CD4-positive, alpha-beta memory T cell (primary cell): Measurements from ENCODE around the gene IL22RA1. TPM values are rescaled to one million over a fixed set of nuclear protein-coding genes. Genes with fewer than 3 reads are reported as not detected.

Experiments used
- CTCF ChIA-PET: fragments of 350-600 bp; sonication (Branson Sonifier 250); formaldehyde crosslinking; loops from one replicate; lab custom pipeline; 2021; ENCODE audit warnings: inconsistent platforms; ENCODE audit not compliant: partially characterized antibody; lab: Charles Lee
- POLR2A ChIA-PET: fragments of 350-600 bp; sonication (Branson Sonifier 250); formaldehyde crosslinking; loops from one replicate; lab custom pipeline; 2021; ENCODE audit not compliant: partially characterized antibody; lab: Charles Lee
- DNase-seq, 5 donors: peaks; one replicate each; pipeline versions ENCODE4 v3.0.0 to v3.0.0-alpha.2; 2020 to 2022; ENCODE audit warnings: mixed read lengths in 1 of 5
- H3K27ac ChIP-seq: one replicate; pipeline ENCODE4 v1.7.0; 2013; ENCODE audit warnings: low read depth, low read length
- H3K27me3 ChIP-seq: 2 replicates; pipeline ENCODE4 v1.7.0; 2013; ENCODE audit warnings: mild to moderate bottlenecking, low read length, moderate library complexity; ENCODE audit not compliant: insufficient read depth
- H3K36me3 ChIP-seq: 2 replicates; pipeline ENCODE4 v1.7.0; 2013; ENCODE audit warnings: mild to moderate bottlenecking, low read length, moderate library complexity; ENCODE audit not compliant: insufficient read depth
- H3K4me1 ChIP-seq: 2 replicates; pipeline ENCODE4 v1.7.0; 2013; ENCODE audit warnings: mild to moderate bottlenecking, low read length, moderate library complexity; ENCODE audit not compliant: insufficient read depth
- H3K4me3 ChIP-seq, 2 donors: one replicate each; pipeline ENCODE4 v1.7.0; 2013; ENCODE audit warnings: low read length in 2 of 2, mild to moderate bottlenecking in 1 of 2
- H3K9me3 ChIP-seq, 2 donors: one replicate each; pipeline ENCODE4 v1.7.0; 2013; ENCODE audit warnings: low read length in 2 of 2, control low read depth in 1 of 2; ENCODE audit not compliant: control insufficient read depth in 1 of 2
- H3K27ac Mint-ChIP-seq, 7 donors: one replicate each; pipeline ENCODE4 v1.8.0; 2020 to 2021; ENCODE audit warnings: mixed read lengths in 7 of 7, mild to moderate bottlenecking in 6 of 7, inconsistent platforms in 3 of 7, moderate library complexity in 3 of 7
- H3K27me3 Mint-ChIP-seq, 2 donors: one replicate each; pipeline ENCODE4 v1.8.0; 2020 to 2021; ENCODE audit warnings: mixed read lengths in 2 of 2
- H3K36me3 Mint-ChIP-seq, 2 donors: one replicate each; pipeline ENCODE4 v1.8.0; 2020 to 2021; ENCODE audit warnings: mixed read lengths in 2 of 2, inconsistent platforms in 1 of 2, mild to moderate bottlenecking in 1 of 2
- H3K4me1 Mint-ChIP-seq, 4 donors: one replicate each; pipeline ENCODE4 v1.8.0; 2020 to 2021; ENCODE audit warnings: mixed read lengths in 4 of 4, mild to moderate bottlenecking in 1 of 4
- H3K4me3 Mint-ChIP-seq, 8 donors: one replicate each; pipeline ENCODE4 v1.8.0; 2020 to 2021; ENCODE audit warnings: mixed read lengths in 8 of 8, mild to moderate bottlenecking in 7 of 8, moderate library complexity in 6 of 8, inconsistent platforms in 3 of 8
- H3K9me3 Mint-ChIP-seq, 8 donors: one replicate each; pipeline ENCODE4 v1.8.0; 2020 to 2021; ENCODE audit warnings: mixed read lengths in 8 of 8, mild to moderate bottlenecking in 5 of 8, inconsistent platforms in 3 of 8, moderate library complexity in 1 of 8
- intact Hi-C: fragments of 100-400 bp; cut with micrococcal nuclease; formaldehyde crosslinking; loops from one replicate; pipeline ENCODE4 v1.15.1; 2023
- polyA plus RNA-seq, 2 donors: library from polyadenylated mRNA; unstranded; fragments of 300-500 nt; fragmentation: Illumina TruSeq; gene quantifications; one replicate each; pipeline ENCODE4 v1.2.3, GENCODE V29; 2021
- total RNA-seq, 2 experiments: library from RNA; stranded (reverse); gene quantifications; one replicate each; pipeline ENCODE4 v1.2.3, GENCODE V29; 2021

IL22RA1 gene
- total and polyA plus RNA-seq, 4 experiments from 2014 or later, result not detected

DNA sequence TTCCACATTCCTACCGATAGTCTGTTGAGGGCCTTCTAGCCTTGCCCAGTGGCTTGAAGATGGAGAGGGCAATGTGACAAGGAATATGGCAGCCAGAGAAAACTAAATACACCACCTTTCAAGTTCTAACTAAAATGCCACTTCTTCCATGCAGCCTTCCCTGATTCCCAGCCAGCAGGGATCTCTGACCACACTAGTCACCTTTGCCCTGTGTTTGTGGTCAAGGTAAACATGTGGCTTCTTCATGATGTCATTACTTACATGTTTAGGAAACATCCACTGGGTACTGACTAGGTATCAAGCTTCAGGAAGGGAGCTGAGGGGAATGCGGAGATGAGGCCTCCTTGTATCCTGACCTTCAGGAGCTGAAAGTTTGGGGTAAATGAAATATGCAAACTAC is 22.6 kb upstream of the IL22RA1 start:
- H3K4me3 ChIP-seq, result no peak overlapping the region
- H3K36me3 Mint-ChIP-seq, result peaks cover 4 to 9% of the 10 kb centered on the region in 2 donors
- ChIA-PET CTCF (interaction anchor here (1.7 kb wide), 1 partner anchor 34 kb away, joined by 3 read pairs; no protein-coding TSS in a partner anchor), POLR2A (no interaction called here)
- H3K27ac ChIP-seq, result no peak overlapping the region
- H3K27ac Mint-ChIP-seq, result no peak overlapping the region
- H3K9me3 Mint-ChIP-seq, result no peaks in the 10 kb centered on the region
- intact Hi-C loops, result no loop called here
- H3K4me1 ChIP-seq, result no peaks in the 10 kb centered on the region
- no peaks in the 10 kb centered on the region for H3K9me3 ChIP-seq
- no peak for DNase-seq
- no peak overlapping the region for H3K4me3 Mint-ChIP-seq
- H3K36me3 ChIP-seq, result no peaks in the 10 kb centered on the region
- no peaks in the 10 kb centered on the region for H3K27me3 ChIP-seq
- no peaks in the 10 kb centered on the region for H3K4me1 Mint-ChIP-seq
- peaks cover 0 to 1% of the 10 kb centered on the region in 2 donors for H3K27me3 Mint-ChIP-seq

DNA sequence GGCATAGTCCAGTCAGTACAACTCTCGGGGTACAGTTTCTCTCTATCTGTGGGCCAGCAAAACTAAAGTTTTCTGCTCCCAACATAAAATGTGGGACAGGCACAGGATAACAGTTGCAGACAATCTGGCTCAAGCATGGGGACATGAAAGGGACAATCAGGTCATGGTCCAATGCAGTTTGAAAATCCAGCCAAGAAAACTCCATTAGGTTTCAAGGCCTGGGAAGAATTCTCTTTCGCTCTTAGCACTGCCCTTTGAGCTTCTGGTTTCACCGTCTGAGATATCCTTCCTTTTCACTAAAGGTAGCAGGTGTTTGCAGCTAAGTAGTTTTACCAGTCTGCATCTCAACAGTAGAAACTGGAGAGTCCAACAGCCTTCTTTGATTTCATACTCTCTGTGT is 21.1 kb upstream of the IL22RA1 start:
- POLR2A ChIA-PET, result no interaction called here
- Mint-ChIP-seq H3K36me3 (peaks cover 8 to 9% of the 10 kb centered on the region in 2 donors), H3K27ac (peak overlapping the region in 1 of 7 donors; percentile 37)

DNA sequence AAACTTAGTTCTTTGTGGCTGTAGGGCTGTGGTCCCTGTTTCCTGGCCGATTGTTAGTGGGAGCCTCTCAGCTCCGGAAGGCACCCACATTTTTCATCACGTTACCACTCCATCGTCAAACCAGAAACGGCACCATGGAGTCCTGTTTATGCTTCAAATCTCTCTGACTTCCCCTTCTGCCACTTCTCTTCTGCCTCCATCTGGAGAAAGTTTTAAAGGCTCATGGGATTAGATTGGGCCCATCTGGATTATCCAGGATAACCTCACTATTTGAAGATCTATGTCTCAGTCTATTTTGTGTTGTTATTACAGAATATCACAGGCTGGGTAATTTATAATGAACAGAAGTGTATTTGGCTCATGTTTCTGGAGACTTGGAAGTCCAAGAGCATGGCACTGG is 19.3 kb upstream of the IL22RA1 start:
- Mint-ChIP-seq H3K4me3 (no peak overlapping the region), H3K27ac (peak overlapping the region in 1 of 7 donors; percentile 37), H3K9me3 (no peaks in the 10 kb centered on the region), H3K4me1 (no peaks in the 10 kb centered on the region), H3K27me3 (no peaks in the 10 kb centered on the region), H3K36me3 (peaks cover 5 to 6% of the 10 kb centered on the region in 2 donors)
- no peaks in the 10 kb centered on the region for H3K4me1 ChIP-seq
- H3K9me3 ChIP-seq, result no peaks in the 10 kb centered on the region
- ChIA-PET POLR2A (no interaction called here), CTCF (interaction anchor here (2.1 kb wide), 1 partner anchor 12 kb away, joined by 15 read pairs; no protein-coding TSS in a partner anchor)
- no peaks in the 10 kb centered on the region for H3K27me3 ChIP-seq
- intact Hi-C loops, result no loop called here
- H3K4me3 ChIP-seq, result no peak overlapping the region
- no peak overlapping the region for H3K27ac ChIP-seq
- DNase-seq, result no peak
- no peaks in the 10 kb centered on the region for H3K36me3 ChIP-seq

More for the DNA sequence above, 21.1 kb upstream of the IL22RA1 start:
- Mint-ChIP-seq H3K9me3 (no peaks in the 10 kb centered on the region), H3K27me3 (peaks cover 0 to 1% of the 10 kb centered on the region in 2 donors), H3K4me1 (no peaks in the 10 kb centered on the region), H3K4me3 (no peak overlapping the region)
- no peak overlapping the region for H3K27ac ChIP-seq
- H3K4me3 ChIP-seq, result no peak overlapping the region
- H3K4me1 ChIP-seq, result no peaks in the 10 kb centered on the region
- DNase-seq, result no peak
- intact Hi-C loops, result no loop called here
- H3K9me3 ChIP-seq, result no peaks in the 10 kb centered on the region
- CTCF ChIA-PET, result interaction anchor here (0.9 kb wide), 1 partner anchor 14 kb away, joined by 3 read pairs; no protein-coding TSS in a partner anchor
- no peaks in the 10 kb centered on the region for H3K36me3 ChIP-seq
- no peaks in the 10 kb centered on the region for H3K27me3 ChIP-seq

DNA sequence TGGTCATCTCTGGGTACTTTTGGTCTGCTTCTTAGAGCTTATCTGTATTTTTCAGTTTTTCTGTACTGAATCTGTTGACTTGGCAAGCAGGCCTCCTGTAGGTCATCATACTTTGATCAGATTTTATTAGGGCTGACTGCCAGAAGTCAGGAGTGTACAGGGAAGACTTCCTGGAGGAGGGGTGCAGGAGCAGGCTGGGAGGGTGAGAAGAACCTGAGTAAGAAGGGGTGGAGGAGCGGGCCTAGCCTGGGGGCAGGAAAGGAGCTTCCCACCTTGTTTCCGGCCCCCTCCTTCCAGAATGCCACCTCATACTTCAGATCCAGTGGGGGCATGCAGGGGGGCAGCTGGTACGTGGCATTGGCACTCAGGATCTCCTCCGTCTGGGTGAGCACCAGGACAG is 18.3 kb upstream of the IL22RA1 start:
- POLR2A ChIA-PET, result no interaction called here
- H3K4me1 Mint-ChIP-seq, result no peaks in the 10 kb centered on the region

DNA sequence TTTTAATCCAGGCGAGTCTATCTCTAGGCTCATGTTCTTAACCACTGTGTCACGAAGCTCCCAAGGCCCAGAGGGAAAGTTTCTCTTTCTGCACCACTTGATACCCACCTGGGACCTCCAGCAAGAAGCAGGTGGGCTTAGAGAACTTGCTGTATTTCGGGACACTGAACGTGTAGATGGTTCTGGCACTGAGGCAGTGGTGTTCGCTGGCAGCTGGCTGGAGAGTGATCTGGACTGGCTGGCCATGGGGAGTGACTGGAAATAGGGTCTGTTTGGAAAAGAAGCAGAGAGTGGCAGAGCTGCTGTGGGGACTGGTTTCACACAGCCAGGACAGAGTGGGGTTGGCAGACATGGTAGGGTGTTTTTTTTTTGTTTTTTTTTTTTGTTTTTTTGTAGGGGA is 16.4 kb upstream of the IL22RA1 start:
- H3K4me1 Mint-ChIP-seq, result no peaks in the 10 kb centered on the region
- no peaks in the 10 kb centered on the region for H3K27me3 ChIP-seq
- H3K4me1 ChIP-seq, result no peaks in the 10 kb centered on the region
- no peaks in the 10 kb centered on the region for H3K36me3 ChIP-seq
- H3K9me3 Mint-ChIP-seq, result no peaks in the 10 kb centered on the region
- no peak for DNase-seq
- CTCF ChIA-PET, result interaction anchor here (0.7 to 1.7 kb wide), 2 partner anchors 9 to 140 kb away, joined by 3 to 7 read pairs; no protein-coding TSS in a partner anchor
- intact Hi-C loops, result no loop called here
- H3K4me3 Mint-ChIP-seq, result no peak overlapping the region
- no peak overlapping the region for H3K27ac Mint-ChIP-seq
- H3K36me3 Mint-ChIP-seq, result peaks cover 0 to 6% of the 10 kb centered on the region in 2 donors
- no peak overlapping the region for H3K4me3 ChIP-seq
- H3K27ac ChIP-seq, result no peak overlapping the region
- H3K9me3 ChIP-seq, result no peaks in the 10 kb centered on the region
- H3K27me3 Mint-ChIP-seq, result no peaks in the 10 kb centered on the region
- POLR2A ChIA-PET, result no interaction called here

More for the DNA sequence above, 18.3 kb upstream of the IL22RA1 start:
- Mint-ChIP-seq H3K9me3 (no peaks in the 10 kb centered on the region), H3K36me3 (peaks cover 5 to 6% of the 10 kb centered on the region in 2 donors), H3K27me3 (no peaks in the 10 kb centered on the region), H3K4me3 (no peak overlapping the region), H3K27ac (no peak overlapping the region)
- Histone ChIP-seq H3K4me1 (no peaks in the 10 kb centered on the region), H3K27me3 (no peaks in the 10 kb centered on the region), H3K27ac (no peak overlapping the region), H3K4me3 (no peak overlapping the region), H3K9me3 (no peaks in the 10 kb centered on the region), H3K36me3 (no peaks in the 10 kb centered on the region)
- DNase-seq, result no peak
- intact Hi-C loops, result no loop called here
- CTCF ChIA-PET, result interaction anchor here (0.9 to 2.1 kb wide), 2 partner anchors 11 to 38 kb away, joined by 4 to 15 read pairs; no protein-coding TSS in a partner anchor

DNA sequence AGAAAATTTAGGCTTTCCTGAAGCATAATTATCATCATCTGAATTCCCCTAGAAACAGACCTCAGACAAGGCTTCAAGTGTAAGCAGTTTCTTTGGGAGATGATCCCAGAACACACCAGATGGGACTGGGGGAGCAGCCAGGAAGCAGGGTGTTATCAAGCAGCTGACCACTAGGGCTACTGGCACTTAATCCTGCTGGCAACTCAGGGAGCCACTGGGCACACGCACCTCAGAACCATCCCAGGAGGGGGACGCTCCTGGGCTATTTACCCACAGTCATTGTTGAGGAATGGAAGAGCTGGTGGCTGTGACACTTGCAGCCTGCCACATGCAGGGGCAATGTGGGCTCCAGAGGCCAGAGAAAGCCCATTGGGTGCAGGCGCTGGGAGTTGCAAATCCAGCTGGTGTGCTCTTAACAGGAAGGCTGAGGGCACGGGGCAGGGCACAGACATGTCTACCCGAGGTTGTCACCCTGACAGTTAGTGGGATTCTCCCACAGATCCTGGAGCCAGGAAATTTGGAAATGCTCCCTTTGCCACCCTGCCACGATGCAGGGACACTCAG is 15.1 kb upstream of the IL22RA1 start:
- Histone ChIP-seq H3K4me3 (no peak overlapping the region), H3K9me3 (no peaks in the 10 kb centered on the region), H3K27me3 (no peaks in the 10 kb centered on the region), H3K27ac (no peak overlapping the region), H3K4me1 (no peaks in the 10 kb centered on the region), H3K36me3 (no peaks in the 10 kb centered on the region)
- no peak for DNase-seq
- no peaks in the 10 kb centered on the region for H3K9me3 Mint-ChIP-seq
- ChIA-PET CTCF (interaction anchor here (0.9 to 1.7 kb wide), 2 partner anchors 8 to 10 kb away, joined by 3 to 7 read pairs; no protein-coding TSS in a partner anchor), POLR2A (no interaction called here)
- peaks cover 0 to 6% of the 10 kb centered on the region in 2 donors for H3K36me3 Mint-ChIP-seq
- no peak overlapping the region for H3K4me3 Mint-ChIP-seq
- intact Hi-C loops, result no loop called here
- H3K27ac Mint-ChIP-seq, result no peak overlapping the region
- no peaks in the 10 kb centered on the region for H3K27me3 Mint-ChIP-seq
- no peaks in the 10 kb centered on the region for H3K4me1 Mint-ChIP-seq

DNA sequence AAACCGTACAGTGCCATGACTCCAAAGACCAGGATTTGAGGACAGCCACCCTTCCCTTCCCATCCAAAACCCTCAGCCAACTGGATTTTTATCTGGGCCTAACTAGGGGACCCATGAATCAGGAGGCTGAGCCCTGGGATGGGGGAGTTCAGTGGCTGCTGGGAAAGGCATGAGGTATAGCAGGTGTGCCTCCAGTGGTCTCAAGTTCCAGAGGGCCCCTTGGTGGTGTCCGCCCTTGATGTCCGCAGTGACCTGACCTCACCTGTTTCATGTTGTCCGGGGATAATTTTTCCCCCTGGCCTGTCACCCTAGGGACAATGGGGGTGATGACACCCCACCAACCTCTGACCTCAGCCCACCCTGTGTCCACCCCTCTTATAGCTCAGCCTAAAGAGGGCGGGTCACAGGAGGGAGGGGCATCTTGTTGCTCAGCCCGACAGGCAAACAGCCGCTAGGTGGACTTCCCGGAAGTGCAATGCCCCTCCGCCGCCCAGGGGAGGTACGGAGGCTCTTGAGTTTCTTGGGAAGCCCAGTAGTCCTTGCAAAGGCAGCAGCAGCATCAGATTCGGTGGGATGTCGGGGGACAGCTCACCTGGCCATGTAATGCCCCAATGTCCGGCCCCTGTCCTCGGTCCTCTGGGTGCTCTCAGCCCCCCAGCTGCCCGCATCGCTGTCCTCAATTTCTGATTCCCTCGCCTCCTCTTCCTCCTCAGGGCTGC is 13.8 kb upstream of the IL22RA1 start:
- no peak overlapping the region for H3K27ac Mint-ChIP-seq
- Histone ChIP-seq H3K9me3 (no peaks in the 10 kb centered on the region), H3K36me3 (no peaks in the 10 kb centered on the region), H3K4me3 (no peak overlapping the region), H3K27ac (no peak overlapping the region), H3K27me3 (no peaks in the 10 kb centered on the region), H3K4me1 (no peaks in the 10 kb centered on the region)
- H3K36me3 Mint-ChIP-seq, result peaks cover 0 to 6% of the 10 kb centered on the region in 2 donors
- peaks cover 0 to 1% of the 10 kb centered on the region in 2 donors for H3K27me3 Mint-ChIP-seq
- ChIA-PET CTCF (interaction anchor here (10.7 kb wide), 1 partner anchor 236 kb away, joined by 158 read pairs; no protein-coding TSS in a partner anchor), POLR2A (no interaction called here)
- intact Hi-C loops, result no loop called here
- no peak overlapping the region for H3K4me3 Mint-ChIP-seq
- DNase-seq, result no peak
- no peaks in the 10 kb centered on the region for H3K9me3 Mint-ChIP-seq
- no peaks in the 10 kb centered on the region for H3K4me1 Mint-ChIP-seq
